Measurements from ENCODE around the gene PDZRN3.

The PDZRN3 gene

GRCh38 chr3:73511571-73512525 lies 112.9 kb downstream of the PDZRN3 start:
- no peak for DNase-seq

- no peak for DNase-seq
Measured at GRCh38 chr3:73510784-73511183, 114.0 kb downstream of the PDZRN3 start.

GRCh38 chr3:73510334-73510733 lies 114.4 kb downstream of the PDZRN3 start:
- DNase-seq, result no peak

GRCh38 chr3:73509816-73510215 lies 114.9 kb downstream of the PDZRN3 start:
- no peak for DNase-seq

GRCh38 chr3:73509066-73509465 lies 115.7 kb downstream of the PDZRN3 start:
- no peak for DNase-seq

- DNase-seq, result no peak
Measured at GRCh38 chr3:73508330-73508954, 116.3 kb downstream of the PDZRN3 start.

GRCh38 chr3:73504852-73505251 lies 119.9 kb downstream of the PDZRN3 start:
- no peak for DNase-seq

GRCh38 chr3:73504239-73504638 lies 120.5 kb downstream of the PDZRN3 start:
- no peak for DNase-seq

GRCh38 chr3:73503781-73504180 lies 121.0 kb downstream of the PDZRN3 start:
- no peak for DNase-seq

- peak; percentile 60 for DNase-seq
Measured at GRCh38 chr3:73502609-73503583, 121.8 kb downstream of the PDZRN3 start.

- no peak for DNase-seq
Measured at GRCh38 chr3:73500321-73500720, 124.4 kb downstream of the PDZRN3 start.

GRCh38 chr3:73499787-73500186 lies 125.0 kb downstream of the PDZRN3 start:
- DNase-seq, result no peak

GRCh38 chr3:73498764-73499622 lies 125.7 kb downstream of the PDZRN3 start:
- no peak for DNase-seq

- no peak for DNase-seq
Measured at GRCh38 chr3:73497646-73498406, 126.9 kb downstream of the PDZRN3 start.

- no peak for DNase-seq
Measured at GRCh38 chr3:73493543-73494308, 131.0 kb downstream of the PDZRN3 start.

- no peak for DNase-seq
Measured at GRCh38 chr3:73492186-73492585, 132.6 kb downstream of the PDZRN3 start.

- no peak for DNase-seq
Measured at GRCh38 chr3:73491287-73491662, 133.5 kb downstream of the PDZRN3 start.

GRCh38 chr3:73490453-73491286 lies 134.1 kb downstream of the PDZRN3 start:
- DNase-seq, result no peak

GRCh38 chr3:73485877-73486330 lies 138.8 kb downstream of the PDZRN3 start:
- DNase-seq, result no peak
